GM03348 (cell line): ENCODE measurements around the gene RPS19.
A peak's percentile ranks its signal among the peaks of the same experiment; 100 is the strongest.

ENCODE experiments used
- DNase-seq: peaks from one replicate; pipeline ENCODE4 v3.0.0; 2012; ENCODE audit warnings: low spot score

The RPS19 gene

GRCh38 chr19:41879080-41879479 is 19.0 kb downstream of the RPS19 start:
- DNase-seq: no peak

DNA sequence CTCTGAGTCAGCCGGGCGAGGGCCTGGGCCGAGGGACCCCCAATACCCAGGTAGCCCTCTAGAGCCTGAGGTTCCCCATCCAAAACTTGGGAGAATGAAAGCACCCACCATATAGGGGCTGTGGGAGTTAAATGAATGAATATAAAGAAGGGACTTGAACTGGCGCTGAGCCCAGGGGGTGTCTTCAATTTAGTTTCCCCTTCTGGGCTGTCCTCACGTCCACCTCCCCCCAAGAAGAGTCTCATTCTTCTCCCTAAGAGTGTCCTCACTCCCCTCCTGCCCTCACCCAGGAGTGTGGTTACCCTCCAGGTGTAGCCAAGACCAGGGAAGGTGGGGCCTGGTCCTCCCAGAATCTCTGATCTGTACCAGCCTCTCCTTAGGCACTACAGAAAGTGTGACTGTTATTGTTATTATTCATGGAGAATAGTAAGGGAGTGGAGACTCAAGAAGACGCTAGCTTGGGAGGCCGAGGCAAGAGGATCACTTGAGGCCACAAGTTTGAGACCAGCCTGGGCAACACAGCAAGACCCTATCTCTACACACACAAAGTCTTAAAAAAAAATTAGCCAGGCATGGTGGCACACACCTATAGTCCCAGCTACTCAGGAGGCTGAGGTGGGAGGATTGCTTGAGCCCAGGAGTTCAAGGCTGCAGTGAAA is 19.7 kb downstream of the RPS19 start:
- no peak for DNase-seq

GRCh38 chr19:41880329-41880708 is 20.3 kb downstream of the RPS19 start:
- no peak for DNase-seq

DNA sequence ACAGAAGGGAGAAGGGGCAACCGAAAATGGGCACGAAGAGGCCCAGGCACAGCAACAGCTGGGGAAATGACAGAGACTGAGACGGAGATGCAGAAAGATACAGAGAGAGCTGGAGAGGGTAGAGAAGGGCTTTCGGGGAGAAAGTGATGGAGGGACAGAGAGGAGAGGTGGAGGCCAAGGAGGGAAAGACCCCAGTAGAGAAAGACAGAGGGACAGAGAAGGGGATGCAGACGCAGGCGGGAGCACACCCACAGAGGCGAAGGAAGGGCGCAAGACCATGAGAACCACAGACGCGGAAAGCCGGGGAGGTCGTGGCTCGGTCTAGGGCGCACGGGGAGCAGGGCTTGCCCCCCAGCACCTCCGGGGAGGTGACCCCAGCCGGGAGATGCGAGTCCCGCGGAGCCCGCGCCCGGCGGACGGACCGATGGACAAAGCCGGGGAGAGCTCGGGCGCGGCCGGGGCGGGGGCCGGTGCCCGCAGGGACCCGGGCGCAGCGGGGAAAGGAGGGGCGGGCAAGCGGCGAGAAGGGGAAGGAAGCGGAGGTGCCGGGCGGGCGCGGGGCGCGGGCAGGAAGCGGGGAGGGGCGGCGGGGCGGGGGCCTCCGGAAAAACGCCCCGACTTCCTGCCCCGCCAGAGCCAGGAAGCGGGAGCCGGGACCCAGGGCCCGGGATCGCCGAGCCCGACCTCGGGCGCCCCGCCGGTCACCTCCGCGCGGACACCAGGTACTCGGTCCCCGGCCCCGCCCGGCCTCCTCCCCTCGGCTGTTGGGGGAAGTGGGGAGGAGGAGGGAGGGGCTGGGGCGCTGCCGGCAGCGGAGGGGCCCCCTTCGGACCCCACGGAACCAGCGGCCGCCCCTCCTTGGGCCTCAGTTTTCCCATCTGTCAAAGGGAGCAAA is 22.8 kb downstream of the RPS19 start, which contains the start of gene ARHGEF1:
ARHGEF1 (plus strand) TSS at position 617 of the 895 bp plus-strand sequence. CDS start 4,899 bp downstream, outside the sequence.
- DNase-seq: peak; percentile 79

GRCh38 chr19:41883463-41883820 is 23.4 kb downstream of the RPS19 start:
- no peak for DNase-seq

- peak; percentile 99 for DNase-seq
Observed at GRCh38 chr19:41883821-41884733, 24.0 kb downstream of the RPS19 start.

DNA sequence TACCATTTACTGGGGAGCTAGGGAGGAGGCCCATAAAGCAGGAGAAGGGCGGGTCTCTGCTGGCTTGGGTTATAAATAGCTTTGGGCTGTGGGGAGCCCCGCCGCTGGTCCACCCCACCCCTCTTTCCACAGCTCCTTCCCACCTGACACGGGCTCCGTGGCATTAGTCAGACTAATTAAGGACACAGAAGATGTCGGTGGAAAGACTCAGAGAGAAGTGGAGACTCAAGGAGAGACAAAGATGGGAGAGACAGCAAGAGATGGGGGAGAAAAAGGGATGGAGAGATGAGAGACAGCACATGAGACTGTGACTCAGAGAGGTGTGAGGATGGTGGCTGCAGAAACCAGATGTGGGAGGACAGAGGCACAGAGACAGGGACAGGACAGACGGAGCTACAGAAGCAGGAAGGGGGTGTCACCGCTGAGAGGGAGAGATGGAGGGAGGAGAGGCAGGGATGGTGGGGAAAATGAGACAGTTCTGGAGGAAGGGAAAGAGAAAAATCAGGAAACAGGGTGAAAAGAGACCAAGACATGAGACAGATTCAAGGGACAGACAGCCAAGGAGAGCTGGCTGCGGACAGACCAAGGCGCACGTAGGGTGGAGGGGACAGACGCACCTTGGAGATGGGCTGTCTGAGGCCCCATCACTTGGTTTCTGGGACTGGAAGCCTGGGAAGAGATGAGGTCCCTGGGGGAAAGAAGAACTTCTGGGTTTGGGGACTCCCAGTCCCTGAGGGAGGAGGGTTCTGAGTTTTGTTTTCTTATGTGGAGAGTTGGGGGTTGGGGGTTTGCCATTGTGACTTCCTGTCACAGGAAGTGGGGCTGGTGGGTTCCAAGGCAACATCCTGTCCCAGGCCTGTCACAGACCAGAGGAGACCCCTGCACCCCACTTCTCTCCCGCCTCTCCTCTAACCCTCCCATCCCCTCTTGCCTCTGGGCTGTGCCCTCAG is 27.0 kb downstream of the RPS19 start:
- no peak for DNase-seq

DNA sequence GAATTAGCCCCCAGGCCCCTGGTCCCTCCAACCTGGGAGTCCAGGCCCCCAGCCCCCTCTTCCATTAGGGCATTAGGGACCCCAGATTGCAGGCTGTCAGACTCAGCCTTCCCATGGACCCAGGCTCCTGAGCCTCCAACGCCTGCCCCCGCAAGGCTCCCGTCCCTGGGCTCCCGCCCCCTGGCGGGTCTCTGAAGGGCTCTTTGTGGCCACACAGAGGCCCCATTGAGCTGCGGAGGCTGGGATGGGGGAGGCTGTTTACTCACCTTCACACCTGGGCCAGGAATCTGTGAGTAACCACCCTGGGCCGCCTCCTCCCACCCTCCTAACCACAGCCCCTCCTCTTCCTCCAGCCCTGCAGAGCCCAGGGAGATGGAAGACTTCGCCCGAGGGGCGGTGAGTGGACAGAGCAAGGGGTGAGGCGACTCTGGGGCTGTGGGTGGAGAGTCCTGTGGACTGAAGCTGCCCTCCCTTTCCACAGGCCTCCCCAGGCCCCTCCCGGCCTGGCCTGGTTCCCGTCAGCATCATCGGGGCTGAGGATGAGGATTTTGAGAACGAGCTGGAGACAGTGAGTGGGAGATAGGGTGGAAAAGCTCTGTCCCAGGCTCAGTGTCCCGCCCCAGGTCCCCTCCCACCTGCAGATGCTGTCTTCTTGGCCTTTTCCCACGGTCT is 27.8 kb downstream of the RPS19 start:
- DNase-seq: no peak

- no peak for DNase-seq
Observed at GRCh38 chr19:41888926-41889325, 28.9 kb downstream of the RPS19 start.

DNA sequence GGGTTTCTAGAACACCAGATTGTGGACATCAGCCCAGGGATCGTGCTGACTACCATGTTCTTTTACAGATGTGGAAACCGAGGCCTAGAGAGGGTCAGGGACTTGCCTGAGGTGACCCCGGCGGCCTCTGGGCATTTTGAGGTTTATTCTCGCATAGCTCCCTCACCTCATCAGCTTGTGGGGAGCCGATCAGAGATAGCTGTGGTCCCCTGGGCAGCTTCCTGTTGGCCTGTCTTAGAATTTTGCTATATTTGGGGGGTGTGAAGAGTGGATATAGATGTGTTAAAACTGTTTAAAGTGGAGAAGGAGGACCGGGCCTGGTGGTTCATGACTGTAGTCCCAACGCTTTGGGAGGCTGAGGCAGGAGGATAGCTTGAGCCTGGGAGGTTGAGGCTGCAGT is 29.8 kb downstream of the RPS19 start:
- no peak for DNase-seq

DNA sequence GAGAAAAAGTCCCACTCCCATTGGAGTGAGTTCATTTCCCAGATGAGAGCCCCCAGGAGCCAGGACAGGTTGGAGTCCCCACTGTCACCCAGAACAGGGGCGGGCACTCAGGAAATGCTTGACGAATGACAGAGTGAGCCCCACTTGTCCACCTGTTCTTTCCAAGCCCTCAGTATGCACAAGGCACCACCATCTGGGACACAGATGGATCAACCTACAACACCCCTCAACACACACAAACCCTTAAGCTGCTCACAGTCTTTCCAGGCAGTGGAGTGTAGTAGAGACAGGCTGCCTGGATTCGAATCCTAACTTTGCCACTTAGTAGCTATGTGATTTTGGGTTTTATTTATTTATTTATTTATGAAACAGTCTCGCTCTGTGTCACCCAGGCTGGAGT is 30.9 kb downstream of the RPS19 start:
- no peak for DNase-seq

- DNase-seq: no peak
Observed at GRCh38 chr19:41892173-41892902, 32.3 kb downstream of the RPS19 start.

GRCh38 chr19:41893899-41894298 is 33.8 kb downstream of the RPS19 start:
- no peak for DNase-seq

DNA sequence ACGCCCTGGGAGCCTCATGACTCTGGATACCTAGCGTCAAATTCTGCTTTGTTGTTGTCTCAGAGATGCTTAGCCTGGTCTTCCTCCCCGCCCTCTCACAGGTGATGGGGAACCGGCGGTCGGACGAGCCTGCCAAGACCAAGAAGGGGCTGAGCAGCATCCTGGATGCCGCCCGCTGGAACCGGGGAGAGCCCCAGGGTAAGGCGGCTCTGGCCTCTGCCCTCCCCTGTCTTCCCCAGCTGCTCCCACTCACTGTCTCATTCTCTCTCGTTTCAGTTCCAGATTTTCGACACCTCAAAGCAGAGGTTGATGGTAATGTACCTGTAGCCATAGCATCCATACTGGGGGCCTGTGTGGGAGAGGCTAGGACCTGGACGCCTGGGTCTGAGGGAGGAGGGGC is 34.3 kb downstream of the RPS19 start:
- DNase-seq: no peak

GRCh38 chr19:41895745-41896580 is 35.9 kb downstream of the RPS19 start:
- no peak for DNase-seq

GRCh38 chr19:41896581-41896942 is 36.5 kb downstream of the RPS19 start:
- DNase-seq: no peak

- no peak for DNase-seq
Observed at GRCh38 chr19:41897181-41897580, 37.1 kb downstream of the RPS19 start.

GRCh38 chr19:41897820-41898219 is 37.8 kb downstream of the RPS19 start:
- DNase-seq: no peak

GRCh38 chr19:41898235-41898634 is 38.2 kb downstream of the RPS19 start:
- DNase-seq: no peak
